ENCODE data around the gene GRK3.
"Not testable (repeated sequence)": the region's sequence is repeated elsewhere in the genome, so short reads cannot be mapped to it uniquely, and the experiment has no call there.

Gene GRK3

DNA sequence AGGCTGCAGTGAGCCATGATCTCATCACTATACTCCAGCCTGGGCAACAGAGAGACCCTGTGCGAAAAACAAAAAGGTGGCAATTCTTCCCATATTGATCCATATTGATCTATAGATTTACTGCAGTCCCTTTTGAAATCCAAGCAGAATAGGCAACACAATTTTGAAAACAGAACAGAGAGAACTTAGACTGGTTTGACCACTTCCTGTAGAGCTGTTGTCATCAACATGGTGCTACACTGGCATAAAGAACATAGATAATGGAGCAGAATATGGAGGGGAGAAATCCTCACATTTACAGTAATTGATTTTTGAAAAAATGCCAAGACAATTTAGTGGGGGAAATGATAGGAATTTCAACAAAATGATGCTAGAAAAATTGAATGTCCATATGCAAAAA is 34.1 kb downstream of the GRK3 start:
- no peak overlapping the region for H3K4me3 ChIP-seq (ENCODE audit: low read depth, low read length)
- peak; percentile 7 for DNase-seq (ENCODE audit: low read depth)
- TF ChIP-seq MYC (IDR thresholded peaks at IDR 0.05; ENCODE audit: low read depth, low read length) = no peak
- TF ChIP-seq, protein P1, sequence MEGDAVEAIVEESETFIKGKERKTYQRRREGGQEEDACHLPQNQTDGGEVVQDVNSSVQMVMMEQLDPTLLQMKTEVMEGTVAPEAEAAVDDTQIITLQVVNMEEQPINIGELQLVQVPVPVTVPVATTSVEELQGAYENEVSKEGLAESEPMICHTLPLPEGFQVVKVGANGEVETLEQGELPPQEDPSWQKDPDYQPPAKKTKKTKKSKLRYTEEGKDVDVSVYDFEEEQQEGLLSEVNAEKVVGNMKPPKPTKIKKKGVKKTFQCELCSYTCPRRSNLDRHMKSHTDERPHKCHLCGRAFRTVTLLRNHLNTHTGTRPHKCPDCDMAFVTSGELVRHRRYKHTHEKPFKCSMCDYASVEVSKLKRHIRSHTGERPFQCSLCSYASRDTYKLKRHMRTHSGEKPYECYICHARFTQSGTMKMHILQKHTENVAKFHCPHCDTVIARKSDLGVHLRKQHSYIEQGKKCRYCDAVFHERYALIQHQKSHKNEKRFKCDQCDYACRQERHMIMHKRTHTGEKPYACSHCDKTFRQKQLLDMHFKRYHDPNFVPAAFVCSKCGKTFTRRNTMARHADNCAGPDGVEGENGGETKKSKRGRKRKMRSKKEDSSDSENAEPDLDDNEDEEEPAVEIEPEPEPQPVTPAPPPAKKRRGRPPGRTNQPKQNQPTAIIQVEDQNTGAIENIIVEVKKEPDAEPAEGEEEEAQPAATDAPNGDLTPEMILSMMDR (IDR thresholded peaks at IDR 0.05; ENCODE audit: low read depth, low read length) = no peak
- no peak for TF ChIP-seq POLR2A (IDR thresholded peaks at IDR 0.05; ENCODE audit: extremely low read depth, insufficient read length)
- TF ChIP-seq, protein P2, sequence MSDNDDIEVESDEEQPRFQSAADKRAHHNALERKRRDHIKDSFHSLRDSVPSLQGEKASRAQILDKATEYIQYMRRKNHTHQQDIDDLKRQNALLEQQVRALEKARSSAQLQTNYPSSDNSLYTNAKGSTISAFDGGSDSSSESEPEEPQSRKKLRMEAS (IDR thresholded peaks at IDR 0.05; ENCODE audit: low read depth, low read length) = no peak

DNA sequence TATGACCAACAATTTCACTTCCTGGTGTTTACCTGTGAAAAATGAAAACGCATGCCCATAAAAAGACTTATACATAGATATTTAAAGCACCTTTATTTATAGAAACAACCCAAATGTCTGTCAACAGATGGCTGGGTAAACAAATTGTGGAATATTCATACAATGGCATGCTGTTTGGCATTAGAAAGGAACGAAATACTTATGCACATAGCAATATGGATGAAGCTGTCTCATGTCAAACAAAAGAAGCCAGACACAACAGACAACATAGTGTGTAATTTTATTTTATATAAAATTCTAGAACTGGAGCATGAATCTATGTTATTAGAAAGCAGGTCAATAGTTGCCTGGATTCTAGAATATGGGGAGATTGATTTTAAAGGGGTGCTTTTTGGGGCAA is 38.0 kb downstream of the GRK3 start:
- H3K4me3 ChIP-seq (ENCODE audit: low read depth, low read length) = no peak overlapping the region
- DNase-seq (ENCODE audit: low read depth) = no peak
- TF ChIP-seq, protein P2 (IDR thresholded peaks at IDR 0.05; ENCODE audit: low read depth, low read length) = no peak

DNA sequence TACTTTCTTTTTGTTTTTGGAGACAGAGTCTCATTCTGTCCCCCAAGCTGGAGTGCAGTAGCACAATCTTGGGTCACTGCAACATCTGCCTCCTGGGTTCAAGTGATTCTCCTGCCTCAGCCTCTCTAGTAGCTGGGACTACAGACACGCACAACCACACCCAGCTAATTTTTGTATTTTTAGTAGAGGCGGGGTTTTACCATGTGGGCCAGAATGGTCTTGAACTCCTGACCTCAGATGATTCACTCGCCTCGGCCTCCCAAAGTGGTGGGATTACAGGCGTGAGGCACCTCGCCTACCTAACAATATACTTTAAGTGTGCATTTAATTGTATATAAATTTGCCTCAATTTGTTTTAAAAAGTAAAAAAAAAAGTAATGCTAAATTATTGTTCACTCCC is 38.4 kb downstream of the GRK3 start:
- no peak for DNase-seq (ENCODE audit: low read depth)
- no peak overlapping the region for H3K4me3 ChIP-seq (ENCODE audit: low read depth, low read length)
- TF ChIP-seq, protein P2 (IDR thresholded peaks at IDR 0.05; ENCODE audit: low read depth, low read length) = no peak
- TF ChIP-seq, protein P1 (IDR thresholded peaks at IDR 0.05; ENCODE audit: low read depth, low read length) = no peak
- TF ChIP-seq MYC (IDR thresholded peaks at IDR 0.05; ENCODE audit: low read depth, low read length) (no peak), POLR2A (IDR thresholded peaks at IDR 0.05; ENCODE audit: extremely low read depth, insufficient read length) (no peak)

DNA sequence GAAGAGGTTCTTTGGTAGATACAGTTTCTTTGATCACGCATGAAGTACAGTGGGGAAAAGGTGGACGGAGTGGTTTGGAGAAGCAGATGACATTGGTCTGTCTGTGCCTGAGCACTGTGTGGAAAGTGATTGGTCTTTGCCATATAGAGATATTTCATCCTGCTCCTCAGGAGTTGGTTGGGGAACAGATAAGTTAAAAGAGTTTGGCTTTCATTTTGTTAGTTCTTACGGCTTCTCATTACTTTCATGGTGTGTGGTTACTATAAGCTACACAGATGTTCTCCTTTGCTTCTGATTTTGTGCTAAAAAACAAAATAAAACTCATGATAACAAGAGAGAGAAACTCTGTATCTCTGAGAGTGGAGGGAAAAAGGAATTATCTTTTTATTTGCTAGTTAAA is 40.7 kb downstream of the GRK3 start:
- DNase-seq (ENCODE audit: low read depth); H3K4me3 ChIP-seq (ENCODE audit: low read depth, low read length): not testable (repeated sequence)

DNA sequence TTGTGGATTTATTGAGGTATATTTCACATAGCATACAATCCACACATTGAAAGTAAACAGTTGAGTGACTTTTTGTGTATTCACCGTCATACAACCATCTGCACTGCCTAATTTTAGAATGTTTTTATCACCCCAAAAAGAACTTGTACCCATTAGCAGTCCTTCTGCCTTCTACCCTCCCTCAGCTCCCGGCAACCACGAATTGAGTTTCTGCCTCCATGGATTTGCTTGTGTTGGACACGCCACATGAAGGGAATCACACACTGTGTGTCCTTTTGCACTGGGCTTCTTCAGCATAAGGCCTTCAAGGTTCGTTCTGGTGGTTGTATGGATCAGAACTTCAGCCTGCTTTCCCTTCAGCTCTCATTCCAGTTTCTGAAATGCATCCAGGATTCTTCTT is 41.1 kb downstream of the GRK3 start:
- H3K4me3 ChIP-seq (ENCODE audit: low read depth, low read length); DNase-seq (ENCODE audit: low read depth): not testable (repeated sequence)

DNA sequence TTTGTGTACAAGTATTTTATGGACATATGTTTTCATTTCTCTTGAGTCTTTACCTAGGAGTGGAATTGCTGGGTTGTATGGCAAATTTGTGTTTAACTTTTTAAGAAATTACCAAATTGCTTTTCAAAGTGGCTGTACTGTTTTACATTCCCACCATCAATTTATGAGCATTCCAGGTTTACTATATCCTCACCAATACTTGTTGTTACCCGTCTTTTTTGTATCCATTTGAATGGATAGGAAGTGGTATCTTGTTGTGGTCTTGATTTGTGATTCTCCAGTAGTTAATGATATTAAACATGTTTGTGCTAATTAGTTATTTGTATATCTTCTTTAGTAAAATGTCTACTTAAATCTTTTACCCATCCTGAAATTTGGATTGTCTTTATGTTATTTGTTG is 46.8 kb downstream of the GRK3 start:
- not testable (repeated sequence) for DNase-seq (ENCODE audit: low read depth); H3K4me3 ChIP-seq (ENCODE audit: low read depth, low read length)

DNA sequence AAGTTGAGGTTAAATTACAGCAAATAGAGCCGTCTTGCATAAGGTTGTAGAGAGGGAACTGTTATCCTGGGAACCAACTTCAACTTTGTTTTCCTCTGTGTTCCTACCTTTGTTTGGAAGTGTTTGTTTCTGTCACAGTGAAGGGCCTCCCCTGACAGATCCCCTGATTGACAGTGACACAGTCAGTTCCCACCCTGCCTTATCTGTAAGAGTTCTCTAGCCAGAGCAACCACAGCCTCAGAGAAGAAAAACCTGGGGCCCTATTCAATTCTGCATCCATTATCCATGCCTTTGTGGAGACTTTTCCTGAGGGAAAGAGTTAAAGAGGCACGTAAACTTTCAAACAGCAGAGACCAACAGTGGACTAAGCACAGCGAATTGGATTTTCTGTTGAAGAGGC is 48.7 kb downstream of the GRK3 start:
- not testable (repeated sequence) for DNase-seq (ENCODE audit: low read depth); H3K4me3 ChIP-seq (ENCODE audit: low read depth, low read length)

DNA sequence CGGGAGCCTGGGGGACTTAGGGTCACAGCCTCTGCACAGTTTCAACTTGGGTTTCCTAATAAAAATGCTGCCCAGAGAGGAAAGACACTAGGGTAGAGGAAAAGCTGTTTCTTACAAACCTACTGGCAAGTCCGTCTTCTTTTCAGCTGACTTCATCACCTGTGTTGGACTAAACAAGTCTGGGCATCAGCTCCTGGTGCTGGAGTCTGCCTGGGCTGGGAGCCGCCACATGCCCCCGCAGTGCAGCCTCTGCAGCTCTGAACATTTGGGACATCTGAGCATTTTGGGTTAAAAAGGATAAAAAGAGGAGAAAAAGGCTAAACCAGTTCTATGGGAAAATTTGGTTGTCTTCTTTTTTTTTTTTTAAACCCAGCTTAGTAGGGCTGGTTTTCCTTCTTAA is 49.1 kb downstream of the GRK3 start:
- not testable (repeated sequence) for H3K4me3 ChIP-seq (ENCODE audit: low read depth, low read length); DNase-seq (ENCODE audit: low read depth)

DNA sequence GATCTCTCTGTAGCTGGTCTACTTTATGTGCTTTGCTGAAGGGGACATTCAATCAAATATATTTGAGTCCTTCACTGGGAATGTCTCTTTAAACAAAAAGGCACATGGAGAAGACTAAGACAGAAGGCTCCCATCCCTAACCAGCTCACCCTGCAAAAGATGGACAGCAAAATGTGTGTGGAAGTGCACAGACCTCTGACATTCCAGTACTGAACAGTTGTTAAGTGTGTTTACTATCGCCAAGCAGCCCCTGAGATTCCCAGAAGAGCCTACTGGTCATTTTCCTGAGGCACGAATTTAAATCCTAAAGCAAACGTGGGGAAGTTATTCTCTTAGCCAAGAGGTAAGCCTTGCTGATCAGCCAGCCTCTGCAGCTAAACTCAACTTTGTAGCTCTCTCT is 50.3 kb downstream of the GRK3 start:
- not testable (repeated sequence) for H3K4me3 ChIP-seq (ENCODE audit: low read depth, low read length); DNase-seq (ENCODE audit: low read depth)

DNA sequence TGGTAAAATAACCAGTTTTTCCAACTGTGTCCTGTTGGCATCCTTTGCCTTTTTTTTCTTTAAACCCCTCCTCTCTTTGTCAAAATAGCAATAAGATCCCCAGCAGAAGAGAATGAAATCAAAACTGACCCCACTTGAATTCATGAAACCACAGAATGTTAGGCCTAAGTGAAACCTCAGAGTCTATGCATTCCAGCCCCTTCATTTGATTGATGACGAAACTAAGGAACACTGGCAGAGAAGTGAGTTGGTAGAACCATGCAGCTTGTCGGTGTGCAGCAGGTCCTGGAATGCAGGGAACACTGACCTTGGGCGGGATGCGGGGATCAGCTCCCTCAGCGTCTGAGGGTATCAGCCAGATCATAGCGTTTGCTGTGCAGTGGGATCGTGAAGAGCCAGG is 57.5 kb downstream of the GRK3 start:
- DNase-seq (ENCODE audit: low read depth) = no peak
- no peak overlapping the region for H3K4me3 ChIP-seq (ENCODE audit: low read depth, low read length)
- TF ChIP-seq MYC (IDR thresholded peaks at IDR 0.05; ENCODE audit: low read depth, low read length) = no peak
- TF ChIP-seq, protein P1 (IDR thresholded peaks at IDR 0.05; ENCODE audit: low read depth, low read length) = no peak
- TF ChIP-seq POLR2A (IDR thresholded peaks at IDR 0.05; ENCODE audit: extremely low read depth, insufficient read length) = no peak
- TF ChIP-seq, protein P2 (IDR thresholded peaks at IDR 0.05; ENCODE audit: low read depth, low read length) = no peak
